Muscle layer of duodenum (tissue), 2 donors: ENCODE data around the gene FAM227B.

Source experiments
- H3K27ac ChIP-seq: one replicate; pipeline ENCODE4 v1.7.0; 2013; ENCODE audit warnings: mild to moderate bottlenecking, low read length
- H3K27me3 ChIP-seq: one replicate; pipeline ENCODE4 v1.7.0; 2013; ENCODE audit warnings: low read depth, mild to moderate bottlenecking, control low read depth, low read length
- H3K36me3 ChIP-seq, 2 donors: one replicate each; pipeline ENCODE4 v1.7.0; 2013; ENCODE audit warnings: low read length in 2 of 2, control low read depth in 1 of 2, mild to moderate bottlenecking in 1 of 2; ENCODE audit not compliant: insufficient read depth in 2 of 2, control insufficient read depth in 1 of 2
- H3K4me1 ChIP-seq, 2 donors: one replicate each; pipeline ENCODE4 v1.7.0; 2013; ENCODE audit warnings: low read length in 2 of 2, mild to moderate bottlenecking in 2 of 2, control low read depth in 1 of 2, moderate library complexity in 1 of 2; ENCODE audit not compliant: insufficient read depth in 2 of 2, control insufficient read depth in 1 of 2
- H3K4me3 ChIP-seq, 2 donors: one replicate each; pipeline ENCODE4 v1.7.0; 2013; ENCODE audit warnings: low read length in 2 of 2, low read depth in 1 of 2, mild to moderate bottlenecking in 1 of 2
- H3K9me3 ChIP-seq, 2 donors: one replicate each; pipeline ENCODE4 v1.7.0; 2013; ENCODE audit warnings: low read length in 2 of 2, control low read depth in 1 of 2, mild to moderate bottlenecking in 1 of 2; ENCODE audit not compliant: control insufficient read depth in 1 of 2
- donor health status: healthy.

Gene FAM227B

DNA sequence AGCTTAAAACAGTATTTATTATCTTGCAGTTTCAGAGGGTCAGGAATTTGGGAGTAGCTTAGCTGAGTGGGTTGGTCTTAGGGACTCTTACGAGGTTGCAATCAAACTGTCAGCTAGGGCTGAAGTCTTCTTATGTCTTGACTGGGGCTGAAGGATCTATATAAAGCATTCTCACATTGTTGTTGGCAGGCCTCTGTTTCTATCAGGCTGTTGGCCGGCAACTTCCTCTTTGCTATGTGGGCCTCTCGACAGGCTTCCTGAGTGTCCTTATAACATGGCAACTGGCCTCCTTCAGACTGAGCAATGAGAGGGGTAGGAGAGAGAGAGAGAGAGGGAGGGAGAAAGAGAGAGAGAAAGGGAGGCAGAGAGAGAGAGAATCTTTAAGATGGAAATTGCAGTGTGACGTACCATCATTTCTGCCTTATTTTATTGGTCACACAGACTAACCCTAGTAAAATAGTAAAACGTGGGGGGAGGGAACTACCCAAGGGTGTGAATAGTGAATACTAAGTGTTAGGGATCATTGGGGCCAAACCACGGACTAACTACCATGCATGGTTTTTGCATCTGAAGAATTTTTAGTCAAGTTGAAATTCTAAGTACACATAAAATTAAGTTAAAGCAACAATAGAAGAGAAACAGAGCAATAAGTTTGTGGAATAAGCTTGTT is 181.5 kb downstream of the FAM227B start:
- H3K27me3 ChIP-seq, result no peaks in the 10 kb centered on the region
- no peaks in the 10 kb centered on the region for H3K9me3 ChIP-seq
- peaks cover 0 to 5% of the 10 kb centered on the region in 2 donors for H3K36me3 ChIP-seq
- H3K27ac ChIP-seq, result no peak overlapping the region
- no peak overlapping the region for H3K4me3 ChIP-seq
- H3K4me1 ChIP-seq, result peaks cover 11 to 22% of the 10 kb centered on the region in 2 donors

DNA sequence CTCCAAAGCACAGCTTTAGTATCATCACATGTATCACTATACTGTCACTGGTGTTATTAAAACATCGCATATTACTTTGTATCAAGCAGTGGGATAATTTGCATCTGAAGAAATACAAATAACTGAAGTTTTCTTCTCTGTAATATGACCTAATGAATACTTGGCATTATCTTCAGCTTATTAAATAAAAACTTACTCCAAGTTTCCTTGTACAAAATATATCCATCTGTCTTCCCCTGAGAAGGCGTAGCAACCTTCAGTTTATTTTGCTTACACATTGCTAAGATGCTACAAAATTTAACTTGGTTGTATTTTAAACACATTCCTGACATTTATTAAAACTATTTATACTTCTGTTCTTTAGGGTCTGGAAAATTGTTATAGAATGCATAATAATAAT is 183.9 kb downstream of the FAM227B start:
- Histone ChIP-seq H3K9me3 (no peaks in the 10 kb centered on the region), H3K36me3 (no peaks in the 10 kb centered on the region), H3K4me1 (peaks cover 11 to 22% of the 10 kb centered on the region in 2 donors), H3K27me3 (no peaks in the 10 kb centered on the region), H3K4me3 (no peak overlapping the region), H3K27ac (no peak overlapping the region)

DNA sequence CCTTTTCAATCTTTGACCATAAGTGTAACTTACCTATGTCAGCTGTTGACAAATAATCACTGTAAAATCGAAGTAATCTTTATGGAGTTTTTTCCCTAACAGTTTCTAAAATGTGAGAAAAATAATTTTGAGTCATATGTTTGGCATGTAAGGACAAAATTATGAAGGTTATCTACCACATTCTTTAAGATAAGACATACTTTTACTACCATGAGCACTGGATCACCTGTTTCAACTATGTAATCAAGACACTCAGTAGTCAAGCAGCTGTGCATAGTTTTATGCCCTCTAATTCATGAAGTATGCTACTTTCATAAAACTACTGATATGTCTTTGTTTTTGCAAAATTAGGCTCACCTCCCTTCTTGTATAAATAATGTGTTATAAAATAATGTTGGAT is 185.4 kb downstream of the FAM227B start:
- Histone ChIP-seq H3K27ac (no peak overlapping the region), H3K27me3 (no peaks in the 10 kb centered on the region), H3K36me3 (no peaks in the 10 kb centered on the region), H3K4me1 (peaks cover 11% of the 10 kb centered on the region in 2 donors), H3K4me3 (no peak overlapping the region), H3K9me3 (no peaks in the 10 kb centered on the region)

DNA sequence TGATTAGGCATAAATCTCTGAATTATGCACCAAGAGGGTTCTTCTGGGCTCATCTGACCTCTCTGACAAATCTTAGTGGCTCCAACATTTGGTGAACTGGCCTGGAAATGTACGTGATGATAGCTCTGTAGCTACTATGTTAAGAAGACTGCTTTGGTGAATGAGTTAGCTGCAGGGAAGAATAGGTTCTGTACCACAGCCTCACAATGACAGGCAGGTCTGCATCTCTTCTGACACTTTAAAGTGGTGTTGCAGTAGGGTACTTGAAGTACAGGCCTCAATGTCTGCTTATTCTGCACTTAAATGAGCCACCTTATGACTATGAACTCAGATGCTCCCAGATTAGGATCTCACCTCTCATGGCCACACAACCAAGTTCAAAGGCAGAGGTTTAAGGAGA is 190.6 kb downstream of the FAM227B start:
- no peaks in the 10 kb centered on the region for H3K27me3 ChIP-seq
- no peak overlapping the region for H3K4me3 ChIP-seq
- peaks cover 0 to 3% of the 10 kb centered on the region in 2 donors for H3K4me1 ChIP-seq
- no peaks in the 10 kb centered on the region for H3K36me3 ChIP-seq
- no peak overlapping the region for H3K27ac ChIP-seq
- H3K9me3 ChIP-seq, result no peaks in the 10 kb centered on the region

DNA sequence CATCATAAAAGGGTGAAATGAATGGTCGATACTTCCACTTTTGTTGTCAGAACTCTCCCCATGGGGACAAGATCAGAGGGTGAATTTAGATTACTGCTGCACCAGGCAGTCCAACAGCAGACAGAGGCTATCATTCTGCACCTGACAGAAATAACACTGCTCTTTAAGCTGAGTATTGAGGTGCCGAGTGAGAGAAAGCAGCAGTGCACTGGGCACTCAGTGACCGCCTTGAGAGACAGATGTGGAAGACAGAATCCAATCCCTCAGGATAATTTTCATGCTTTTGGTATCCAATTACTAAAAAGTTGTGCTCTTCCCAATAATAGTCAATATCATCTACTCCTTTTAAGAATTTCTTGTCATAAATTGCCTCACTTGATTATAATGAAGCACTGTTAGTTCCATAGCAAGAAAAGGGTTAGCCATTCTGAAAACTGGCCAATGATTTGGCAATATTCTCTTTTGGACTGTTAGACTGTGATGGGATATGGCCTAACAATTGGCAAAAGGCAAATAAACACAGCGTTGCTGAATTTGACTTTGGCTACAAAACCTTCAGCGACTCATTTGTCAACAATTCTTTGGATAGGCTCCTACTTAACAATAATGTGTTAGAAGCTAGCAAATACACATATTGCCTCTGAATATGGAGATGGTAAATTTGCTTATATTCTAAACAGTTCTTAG is 192.1 kb downstream of the FAM227B start:
- H3K4me1 ChIP-seq, result no peaks in the 10 kb centered on the region
- no peaks in the 10 kb centered on the region for H3K9me3 ChIP-seq
- H3K4me3 ChIP-seq, result peak overlapping the region; percentile 45 to 52
- H3K36me3 ChIP-seq, result peaks cover 0 to 1% of the 10 kb centered on the region in 2 donors
- no peaks in the 10 kb centered on the region for H3K27me3 ChIP-seq
- H3K27ac ChIP-seq, result no peak overlapping the region

DNA sequence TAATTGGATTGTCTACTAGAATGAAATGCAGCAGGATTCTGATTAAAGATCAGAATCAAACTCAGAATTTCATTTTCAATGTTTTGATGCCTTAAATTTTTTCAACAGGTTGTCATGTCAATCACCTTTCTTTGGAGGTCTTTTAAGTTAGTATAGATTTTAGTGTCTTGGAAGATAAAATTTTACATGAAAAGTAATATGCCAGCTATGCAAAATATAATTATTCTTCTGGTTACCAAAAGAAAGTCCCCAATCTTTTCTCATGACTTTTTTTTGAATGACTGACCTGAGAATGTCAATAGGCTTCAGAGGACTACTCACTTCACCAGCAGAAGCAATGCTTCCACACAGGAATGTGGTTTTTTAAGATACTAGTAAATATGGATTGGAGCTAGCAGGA is 193.2 kb downstream of the FAM227B start:
- Histone ChIP-seq H3K9me3 (no peaks in the 10 kb centered on the region), H3K4me3 (peak overlapping the region; percentile 45 to 52), H3K4me1 (no peaks in the 10 kb centered on the region), H3K36me3 (peaks cover 0 to 5% of the 10 kb centered on the region in 2 donors), H3K27me3 (no peaks in the 10 kb centered on the region), H3K27ac (peak overlapping the region; percentile 70)

DNA sequence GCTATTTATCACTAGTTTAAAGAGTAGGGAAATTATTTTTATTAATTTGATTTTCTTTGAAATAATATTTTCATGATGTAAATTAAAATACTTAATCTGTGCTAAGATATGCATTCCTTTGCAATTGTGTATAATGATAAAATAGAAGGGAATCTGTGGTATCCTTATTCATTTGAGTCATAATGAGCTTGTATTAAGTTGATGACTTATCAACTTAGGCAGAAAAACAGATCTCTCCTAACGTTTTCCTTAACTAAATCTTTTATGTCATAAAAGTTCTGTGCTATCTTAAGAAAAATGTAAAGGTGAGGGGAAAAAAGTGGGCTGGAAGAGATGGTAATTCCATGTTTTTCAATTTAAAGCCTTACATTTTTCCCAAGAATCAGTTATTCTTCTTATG is 195.7 kb downstream of the FAM227B start:
- Histone ChIP-seq H3K9me3 (no peaks in the 10 kb centered on the region), H3K36me3 (peaks cover 0 to 5% of the 10 kb centered on the region in 2 donors), H3K27me3 (no peaks in the 10 kb centered on the region), H3K4me1 (no peaks in the 10 kb centered on the region), H3K27ac (peak overlapping the region; percentile 92), H3K4me3 (peak overlapping the region; percentile 64 to 72)

DNA sequence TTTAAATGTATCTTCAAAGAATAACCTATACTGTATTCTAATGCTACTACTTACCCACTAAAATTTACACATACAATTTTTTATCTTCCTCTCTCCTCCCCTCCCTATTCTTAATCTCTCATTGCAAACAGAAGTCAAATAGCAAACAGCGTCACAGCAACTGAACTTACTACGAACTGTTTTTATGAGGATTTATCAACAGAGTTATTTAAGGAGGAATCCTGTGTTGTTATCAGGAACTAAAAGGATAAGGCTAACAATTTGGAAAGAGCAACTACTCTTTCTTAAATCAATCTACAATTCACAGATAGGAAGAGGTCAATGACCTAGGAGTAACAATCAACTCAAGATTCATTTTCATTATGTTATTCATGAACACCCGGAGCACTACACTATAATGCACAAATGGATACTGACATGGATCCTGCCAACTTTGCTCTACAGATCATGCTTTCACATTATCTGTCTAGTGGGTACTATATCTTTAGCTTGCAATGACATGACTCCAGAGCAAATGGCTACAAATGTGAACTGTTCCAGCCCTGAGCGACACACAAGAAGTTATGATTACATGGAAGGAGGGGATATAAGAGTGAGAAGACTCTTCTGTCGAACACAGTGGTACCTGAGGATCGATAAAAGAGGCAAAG is 196.6 kb downstream of the FAM227B start:
- H3K4me3 ChIP-seq, result peak overlapping the region; percentile 64 to 72

DNA sequence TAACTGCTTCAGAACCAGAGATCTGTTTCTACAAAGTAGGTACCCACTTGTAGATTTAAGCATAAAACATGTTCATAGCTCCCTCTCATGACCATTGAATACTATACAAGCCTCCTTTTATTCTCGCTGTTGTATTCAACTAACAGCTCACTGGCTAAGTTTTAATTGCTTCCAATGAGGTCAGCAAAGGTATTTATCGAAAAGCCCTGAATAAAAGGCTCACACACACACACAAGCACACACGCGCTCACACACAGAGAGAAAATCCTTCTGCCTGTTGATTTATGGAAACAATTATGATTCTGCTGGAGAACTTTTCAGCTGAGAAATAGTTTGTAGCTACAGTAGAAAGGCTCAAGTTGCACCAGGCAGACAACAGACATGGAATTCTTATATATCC is 197.6 kb downstream of the FAM227B start, which contains the start of gene FGF7:
Gene FGF7 (plus strand): TSS at position 222 of the 400 bp plus-strand sequence. CDS start 1,056 bp downstream, outside the sequence.
- no peaks in the 10 kb centered on the region for H3K9me3 ChIP-seq
- peak within 1 kb of the TSS; percentile 64 to 72 for H3K4me3 ChIP-seq
- H3K4me1 ChIP-seq, result no peaks in the 10 kb centered on the region
- peaks cover 0 to 5% of the 10 kb centered on the region in 2 donors for H3K36me3 ChIP-seq
- peak within 1 kb of the TSS; percentile 92 for H3K27ac ChIP-seq
- no peaks in the 10 kb centered on the region for H3K27me3 ChIP-seq

More for the DNA sequence above, 196.6 kb downstream of the FAM227B start:
- Histone ChIP-seq H3K27me3 (no peaks in the 10 kb centered on the region), H3K27ac (peak overlapping the region; percentile 92), H3K36me3 (peaks cover 0 to 5% of the 10 kb centered on the region in 2 donors), H3K4me1 (no peaks in the 10 kb centered on the region), H3K9me3 (no peaks in the 10 kb centered on the region)

DNA sequence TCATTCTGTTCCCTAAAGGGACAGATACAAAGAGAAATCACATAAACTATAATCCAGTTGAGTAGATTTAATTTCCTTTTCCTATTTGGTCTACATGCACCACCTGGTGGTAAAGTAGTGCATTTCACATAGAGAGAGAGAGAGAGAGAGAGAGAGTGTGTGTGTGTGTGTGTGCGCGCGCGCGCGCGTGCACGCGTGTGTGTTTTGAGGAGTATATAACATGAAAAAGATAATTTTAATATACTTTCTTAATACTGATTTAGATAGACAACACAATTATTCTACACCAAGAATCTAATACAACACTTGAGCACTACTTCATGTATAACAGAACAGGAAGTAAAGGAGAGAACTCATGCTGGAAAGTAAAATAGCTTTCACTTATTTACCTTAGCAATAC is 198.6 kb downstream of the FAM227B start:
- Histone ChIP-seq H3K4me3 (peak overlapping the region; percentile 60 to 72), H3K36me3 (peaks cover 0 to 5% of the 10 kb centered on the region in 2 donors), H3K27me3 (no peaks in the 10 kb centered on the region), H3K9me3 (no peaks in the 10 kb centered on the region), H3K27ac (peak overlapping the region; percentile 92), H3K4me1 (no peaks in the 10 kb centered on the region)

DNA sequence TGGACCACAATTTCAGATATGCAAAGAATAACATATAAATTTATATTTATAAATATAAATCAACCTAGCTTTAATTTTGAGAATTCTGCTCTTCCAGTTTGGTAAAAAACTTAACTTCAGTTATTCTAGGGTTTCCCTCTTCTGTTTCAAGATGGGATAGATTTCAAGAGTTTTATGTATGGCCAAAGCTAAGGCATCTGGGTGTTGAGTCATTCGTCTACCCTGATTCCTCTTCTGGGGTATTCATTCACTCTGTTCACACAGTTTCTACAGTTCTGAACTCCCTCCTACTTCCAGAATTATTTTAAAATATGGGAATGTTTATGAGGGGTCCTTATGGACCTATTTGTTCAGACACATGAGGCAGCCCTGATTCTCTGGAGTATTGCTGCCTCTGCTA is 201.8 kb downstream of the FAM227B start:
- H3K4me1 ChIP-seq, result peaks cover 0 to 3% of the 10 kb centered on the region in 2 donors
- no peaks in the 10 kb centered on the region for H3K27me3 ChIP-seq
- no peaks in the 10 kb centered on the region for H3K9me3 ChIP-seq
- no peak overlapping the region for H3K27ac ChIP-seq
- H3K36me3 ChIP-seq, result peaks cover 0 to 5% of the 10 kb centered on the region in 2 donors
- H3K4me3 ChIP-seq, result no peak overlapping the region
